Measurements from ENCODE around the gene C21orf91. TPM values are rescaled to one million over a fixed set of nuclear protein-coding genes. Genes with fewer than 3 reads are reported as not detected.

Gene C21orf91
- total RNA-seq, 1 experiment from 2014 or later, result 30.5 TPM

DNA sequence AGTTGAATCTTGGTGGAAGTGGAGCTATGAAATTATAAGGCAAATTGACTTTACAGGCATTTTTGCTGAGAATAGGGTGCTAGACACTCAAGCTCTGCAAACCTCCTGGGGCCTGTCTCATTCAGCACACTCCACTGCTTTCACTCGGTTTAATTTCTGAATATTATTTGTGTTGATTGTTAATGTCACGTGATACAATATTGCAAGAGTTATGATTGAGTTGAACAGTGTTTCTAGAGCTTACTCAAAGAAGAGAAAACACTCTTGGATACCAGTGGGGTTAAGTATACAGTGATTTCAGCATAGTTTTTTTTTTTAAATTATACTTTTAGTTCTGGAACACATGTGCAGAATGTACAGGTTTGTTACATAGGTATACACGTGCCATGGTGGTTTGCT lies 49.7 kb downstream of the C21orf91 start (continued):
- TF ChIP-seq, protein P1, sequence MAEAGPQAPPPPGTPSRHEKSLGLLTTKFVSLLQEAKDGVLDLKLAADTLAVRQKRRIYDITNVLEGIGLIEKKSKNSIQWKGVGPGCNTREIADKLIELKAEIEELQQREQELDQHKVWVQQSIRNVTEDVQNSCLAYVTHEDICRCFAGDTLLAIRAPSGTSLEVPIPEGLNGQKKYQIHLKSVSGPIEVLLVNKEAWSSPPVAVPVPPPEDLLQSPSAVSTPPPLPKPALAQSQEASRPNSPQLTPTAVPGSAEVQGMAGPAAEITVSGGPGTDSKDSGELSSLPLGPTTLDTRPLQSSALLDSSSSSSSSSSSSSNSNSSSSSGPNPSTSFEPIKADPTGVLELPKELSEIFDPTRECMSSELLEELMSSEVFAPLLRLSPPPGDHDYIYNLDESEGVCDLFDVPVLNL (CRISPR knock-in tag; IDR thresholded peaks at IDR 0.05; ENCODE audit: borderline replicate concordance, low read depth), result no peak

DNA sequence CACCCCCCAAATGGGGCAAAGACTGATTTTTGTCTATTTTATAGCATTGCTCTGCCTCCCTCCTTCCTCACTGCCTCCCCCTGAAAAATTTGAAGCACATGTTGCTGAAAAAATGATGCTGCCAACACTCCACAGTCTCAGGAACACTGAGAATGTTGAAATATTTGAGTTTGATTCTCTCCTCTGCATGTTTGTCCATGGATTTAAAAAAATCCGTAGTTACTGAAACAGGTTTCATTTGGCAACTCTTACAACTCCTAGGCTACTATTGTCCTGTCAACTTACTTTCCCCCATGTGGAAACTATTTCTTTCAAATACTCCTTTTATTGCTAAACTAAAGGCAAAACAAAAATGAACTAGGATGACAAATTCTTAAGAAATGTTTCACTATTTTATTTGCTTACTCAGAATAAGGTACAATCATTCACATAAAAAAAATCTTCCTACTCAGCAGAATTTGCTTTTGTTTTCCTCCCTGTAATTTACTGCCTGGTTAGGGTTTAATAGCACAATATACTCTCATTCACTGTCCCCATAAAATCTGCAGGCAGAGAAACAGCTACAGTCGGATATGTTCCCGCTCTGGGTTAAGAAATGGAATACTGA lies 50.2 kb downstream of the C21orf91 start:
- Mint-ChIP-seq H3K27me3 (ENCODE audit: low read depth) (no peaks in the 10 kb centered on the region), H3K4me3 (no peak overlapping the region), H3K36me3 (peaks cover 14% of the 10 kb centered on the region), H3K4me1 (peaks cover 12% of the 10 kb centered on the region), H3K9me3 (peaks cover 35% of the 10 kb centered on the region), H3K27ac (no peak overlapping the region)
- POLR2A ChIA-PET, result no interaction called here
- TF ChIP-seq TP53 (CRISPR knock-in tag; IDR thresholded peaks at IDR 0.05) (no peak), NR1H2 (CRISPR knock-in tag; IDR thresholded peaks at IDR 0.05) (no peak), EMX1 (CRISPR knock-in tag; IDR thresholded peaks at IDR 0.05) (no peak), NR3C1 (CRISPR knock-in tag; conservative IDR thresholded peaks at IDR 0.05; ENCODE audit: low read depth) (no peak), ATF1 (CRISPR knock-in tag; IDR thresholded peaks at IDR 0.05) (no peak), SMAD4 (CRISPR knock-in tag; IDR thresholded peaks at IDR 0.05) (no peak), CREB1 (CRISPR knock-in tag; IDR thresholded peaks at IDR 0.05) (no peak), ZNF396 (CRISPR knock-in tag; IDR thresholded peaks at IDR 0.05; ENCODE audit: borderline replicate concordance) (no peak), TCF7 (CRISPR knock-in tag; IDR thresholded peaks at IDR 0.05; ENCODE audit: low read depth) (no peak), ZNF423 (CRISPR knock-in tag; IDR thresholded peaks at IDR 0.05) (no peak), ZNF671 (CRISPR knock-in tag; IDR thresholded peaks at IDR 0.05) (no peak), SMAD3 (CRISPR knock-in tag; IDR thresholded peaks at IDR 0.05; ENCODE audit: borderline replicate concordance) (no peak), ZNF138 (CRISPR knock-in tag; conservative IDR thresholded peaks at IDR 0.05) (no peak)
- TF ChIP-seq, protein P2, sequence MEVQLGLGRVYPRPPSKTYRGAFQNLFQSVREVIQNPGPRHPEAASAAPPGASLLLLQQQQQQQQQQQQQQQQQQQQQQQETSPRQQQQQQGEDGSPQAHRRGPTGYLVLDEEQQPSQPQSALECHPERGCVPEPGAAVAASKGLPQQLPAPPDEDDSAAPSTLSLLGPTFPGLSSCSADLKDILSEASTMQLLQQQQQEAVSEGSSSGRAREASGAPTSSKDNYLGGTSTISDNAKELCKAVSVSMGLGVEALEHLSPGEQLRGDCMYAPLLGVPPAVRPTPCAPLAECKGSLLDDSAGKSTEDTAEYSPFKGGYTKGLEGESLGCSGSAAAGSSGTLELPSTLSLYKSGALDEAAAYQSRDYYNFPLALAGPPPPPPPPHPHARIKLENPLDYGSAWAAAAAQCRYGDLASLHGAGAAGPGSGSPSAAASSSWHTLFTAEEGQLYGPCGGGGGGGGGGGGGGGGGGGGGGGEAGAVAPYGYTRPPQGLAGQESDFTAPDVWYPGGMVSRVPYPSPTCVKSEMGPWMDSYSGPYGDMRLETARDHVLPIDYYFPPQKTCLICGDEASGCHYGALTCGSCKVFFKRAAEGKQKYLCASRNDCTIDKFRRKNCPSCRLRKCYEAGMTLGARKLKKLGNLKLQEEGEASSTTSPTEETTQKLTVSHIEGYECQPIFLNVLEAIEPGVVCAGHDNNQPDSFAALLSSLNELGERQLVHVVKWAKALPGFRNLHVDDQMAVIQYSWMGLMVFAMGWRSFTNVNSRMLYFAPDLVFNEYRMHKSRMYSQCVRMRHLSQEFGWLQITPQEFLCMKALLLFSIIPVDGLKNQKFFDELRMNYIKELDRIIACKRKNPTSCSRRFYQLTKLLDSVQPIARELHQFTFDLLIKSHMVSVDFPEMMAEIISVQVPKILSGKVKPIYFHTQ (CRISPR knock-in tag; IDR thresholded peaks at IDR 0.05), result no peak
- TF ChIP-seq, protein P3, sequence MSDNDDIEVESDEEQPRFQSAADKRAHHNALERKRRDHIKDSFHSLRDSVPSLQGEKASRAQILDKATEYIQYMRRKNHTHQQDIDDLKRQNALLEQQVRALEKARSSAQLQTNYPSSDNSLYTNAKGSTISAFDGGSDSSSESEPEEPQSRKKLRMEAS (CRISPR knock-in tag; IDR thresholded peaks at IDR 0.05), result no peak
- TF ChIP-seq, protein P4, sequence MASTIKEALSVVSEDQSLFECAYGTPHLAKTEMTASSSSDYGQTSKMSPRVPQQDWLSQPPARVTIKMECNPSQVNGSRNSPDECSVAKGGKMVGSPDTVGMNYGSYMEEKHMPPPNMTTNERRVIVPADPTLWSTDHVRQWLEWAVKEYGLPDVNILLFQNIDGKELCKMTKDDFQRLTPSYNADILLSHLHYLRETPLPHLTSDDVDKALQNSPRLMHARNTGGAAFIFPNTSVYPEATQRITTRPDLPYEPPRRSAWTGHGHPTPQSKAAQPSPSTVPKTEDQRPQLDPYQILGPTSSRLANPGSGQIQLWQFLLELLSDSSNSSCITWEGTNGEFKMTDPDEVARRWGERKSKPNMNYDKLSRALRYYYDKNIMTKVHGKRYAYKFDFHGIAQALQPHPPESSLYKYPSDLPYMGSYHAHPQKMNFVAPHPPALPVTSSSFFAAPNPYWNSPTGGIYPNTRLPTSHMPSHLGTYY (CRISPR knock-in tag; IDR thresholded peaks at IDR 0.05), result no peak
- TF ChIP-seq, protein P5, sequence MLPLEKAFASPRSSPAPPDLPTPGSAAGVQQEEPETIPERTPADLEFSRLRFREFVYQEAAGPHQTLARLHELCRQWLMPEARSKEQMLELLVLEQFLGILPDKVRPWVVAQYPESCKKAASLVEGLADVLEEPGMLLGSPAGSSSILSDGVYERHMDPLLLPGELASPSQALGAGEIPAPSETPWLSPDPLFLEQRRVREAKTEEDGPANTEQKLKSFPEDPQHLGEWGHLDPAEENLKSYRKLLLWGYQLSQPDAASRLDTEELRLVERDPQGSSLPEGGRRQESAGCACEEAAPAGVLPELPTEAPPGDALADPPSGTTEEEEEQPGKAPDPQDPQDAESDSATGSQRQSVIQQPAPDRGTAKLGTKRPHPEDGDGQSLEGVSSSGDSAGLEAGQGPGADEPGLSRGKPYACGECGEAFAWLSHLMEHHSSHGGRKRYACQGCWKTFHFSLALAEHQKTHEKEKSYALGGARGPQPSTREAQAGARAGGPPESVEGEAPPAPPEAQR (CRISPR knock-in tag; IDR thresholded peaks at IDR 0.05), result no peak
- TF ChIP-seq, protein P6, sequence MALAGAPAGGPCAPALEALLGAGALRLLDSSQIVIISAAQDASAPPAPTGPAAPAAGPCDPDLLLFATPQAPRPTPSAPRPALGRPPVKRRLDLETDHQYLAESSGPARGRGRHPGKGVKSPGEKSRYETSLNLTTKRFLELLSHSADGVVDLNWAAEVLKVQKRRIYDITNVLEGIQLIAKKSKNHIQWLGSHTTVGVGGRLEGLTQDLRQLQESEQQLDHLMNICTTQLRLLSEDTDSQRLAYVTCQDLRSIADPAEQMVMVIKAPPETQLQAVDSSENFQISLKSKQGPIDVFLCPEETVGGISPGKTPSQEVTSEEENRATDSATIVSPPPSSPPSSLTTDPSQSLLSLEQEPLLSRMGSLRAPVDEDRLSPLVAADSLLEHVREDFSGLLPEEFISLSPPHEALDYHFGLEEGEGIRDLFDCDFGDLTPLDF (CRISPR knock-in tag; IDR thresholded peaks at IDR 0.05), result no peak
- TF ChIP-seq, protein P7, sequence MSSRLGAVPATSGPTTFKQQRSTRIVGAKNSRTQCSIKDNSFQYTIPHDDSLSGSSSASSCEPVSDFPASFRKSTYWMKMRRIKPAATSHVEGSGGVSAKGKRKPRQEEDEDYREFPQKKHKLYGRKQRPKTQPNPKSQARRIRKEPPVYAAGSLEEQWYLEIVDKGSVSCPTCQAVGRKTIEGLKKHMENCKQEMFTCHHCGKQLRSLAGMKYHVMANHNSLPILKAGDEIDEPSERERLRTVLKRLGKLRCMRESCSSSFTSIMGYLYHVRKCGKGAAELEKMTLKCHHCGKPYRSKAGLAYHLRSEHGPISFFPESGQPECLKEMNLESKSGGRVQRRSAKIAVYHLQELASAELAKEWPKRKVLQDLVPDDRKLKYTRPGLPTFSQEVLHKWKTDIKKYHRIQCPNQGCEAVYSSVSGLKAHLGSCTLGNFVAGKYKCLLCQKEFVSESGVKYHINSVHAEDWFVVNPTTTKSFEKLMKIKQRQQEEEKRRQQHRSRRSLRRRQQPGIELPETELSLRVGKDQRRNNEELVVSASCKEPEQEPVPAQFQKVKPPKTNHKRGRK (CRISPR knock-in tag; IDR thresholded peaks at IDR 0.05; ENCODE audit: borderline replicate concordance), result no peak
- TF ChIP-seq, protein P8, sequence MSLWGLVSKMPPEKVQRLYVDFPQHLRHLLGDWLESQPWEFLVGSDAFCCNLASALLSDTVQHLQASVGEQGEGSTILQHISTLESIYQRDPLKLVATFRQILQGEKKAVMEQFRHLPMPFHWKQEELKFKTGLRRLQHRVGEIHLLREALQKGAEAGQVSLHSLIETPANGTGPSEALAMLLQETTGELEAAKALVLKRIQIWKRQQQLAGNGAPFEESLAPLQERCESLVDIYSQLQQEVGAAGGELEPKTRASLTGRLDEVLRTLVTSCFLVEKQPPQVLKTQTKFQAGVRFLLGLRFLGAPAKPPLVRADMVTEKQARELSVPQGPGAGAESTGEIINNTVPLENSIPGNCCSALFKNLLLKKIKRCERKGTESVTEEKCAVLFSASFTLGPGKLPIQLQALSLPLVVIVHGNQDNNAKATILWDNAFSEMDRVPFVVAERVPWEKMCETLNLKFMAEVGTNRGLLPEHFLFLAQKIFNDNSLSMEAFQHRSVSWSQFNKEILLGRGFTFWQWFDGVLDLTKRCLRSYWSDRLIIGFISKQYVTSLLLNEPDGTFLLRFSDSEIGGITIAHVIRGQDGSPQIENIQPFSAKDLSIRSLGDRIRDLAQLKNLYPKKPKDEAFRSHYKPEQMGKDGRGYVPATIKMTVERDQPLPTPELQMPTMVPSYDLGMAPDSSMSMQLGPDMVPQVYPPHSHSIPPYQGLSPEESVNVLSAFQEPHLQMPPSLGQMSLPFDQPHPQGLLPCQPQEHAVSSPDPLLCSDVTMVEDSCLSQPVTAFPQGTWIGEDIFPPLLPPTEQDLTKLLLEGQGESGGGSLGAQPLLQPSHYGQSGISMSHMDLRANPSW (CRISPR knock-in tag; conservative IDR thresholded peaks at IDR 0.05; ENCODE audit: low read depth), result no peak
- no peak for ATAC-seq
- DNase-seq (ENCODE audit: low spot score), result no peak
- CTCF ChIA-PET, result no interaction called here
